Aorta (tissue), 5 donors: ENCODE results near the gene PDE2A. TPM values are rescaled to one million over a fixed set of nuclear protein-coding genes. Genes with fewer than 3 reads are reported as not detected.

ENCODE experiments used
- ATAC-seq: fragments of 200-7000 bp; cut with Tn5 transposase; one replicate; pipeline ENCODE4 v1.9.1; 2022; ENCODE audit warnings: moderate library complexity; ENCODE audit not compliant: low FRiP score
- DNase-seq, 2 donors: peaks; one replicate each; pipeline ENCODE4 v3.0.0-alpha.2; 2020
- H3K27ac ChIP-seq, 2 donors: one replicate each; pipeline ENCODE4 v1.5.1; 2013; ENCODE audit warnings: low read length in 2 of 2, mild to moderate bottlenecking in 2 of 2, moderate library complexity in 2 of 2, control low read depth in 1 of 2, inconsistent platforms in 1 of 2, low read depth in 1 of 2
- H3K27me3 ChIP-seq, 2 donors: one replicate each; pipeline ENCODE4 v1.6.1; 2013; ENCODE audit warnings: control low read depth in 1 of 2, low read length in 1 of 2, mild to moderate bottlenecking in 1 of 2, moderate library complexity in 1 of 2; ENCODE audit not compliant: insufficient read depth in 2 of 2, control insufficient read depth in 1 of 2
- H3K36me3 ChIP-seq, 2 donors: one replicate each; pipeline ENCODE4 v1.6.1; 2013; ENCODE audit warnings: control low read depth in 1 of 2, low read length in 1 of 2, mild to moderate bottlenecking in 1 of 2; ENCODE audit not compliant: insufficient read depth in 2 of 2, control insufficient read depth in 1 of 2
- H3K4me1 ChIP-seq, 2 donors: one replicate each; pipeline ENCODE4 v1.6.1; 2013; ENCODE audit warnings: low read length in 2 of 2, control low read depth in 1 of 2, mild to moderate bottlenecking in 1 of 2, moderate library complexity in 1 of 2; ENCODE audit not compliant: insufficient read depth in 2 of 2, control insufficient read depth in 1 of 2
- H3K4me3 ChIP-seq, 2 donors: one replicate each; pipeline ENCODE4 v1.5.1; 2013; ENCODE audit warnings: low read length in 2 of 2, control low read depth in 1 of 2, mild to moderate bottlenecking in 1 of 2
- H3K9me3 ChIP-seq: one replicate; pipeline ENCODE4 v1.6.1; 2013; ENCODE audit warnings: mild to moderate bottlenecking, low read length; ENCODE audit not compliant: control insufficient read depth
- WGBS, 2 donors: extraction: QIAGEN DNeasy Blood & Tissue Kit; methylation state at CpG; one replicate each; pipeline ENCODE4 v1.1.7; 2013; 5-methylcytosine and 5-hydroxymethylcytosine counted together
- intact Hi-C, 2 donors: fragments of 100-400 bp; cut with DNase I; formaldehyde crosslinking; loops; one replicate each; pipeline versions ENCODE4 v1.14.2 to v1.15.0; 2022
- polyA plus RNA-seq, 2 donors: library from polyadenylated mRNA; stranded (reverse); fragments of 200-250 nt; gene quantifications; one replicate each; pipeline ENCODE4 v1.2.3, GENCODE V29; 2013
- total RNA-seq, 2 donors: library from RNA; stranded (reverse); fragmentation: NEBNext Ultra II Directional; extraction: Animal tissue kit (Norgen Biotek cat#: 25700); gene quantifications; one replicate each; pipeline ENCODE4 v1.2.1, GENCODE V29; 2021
- donor health status: healthy with polysubstance abuse.
- donor health status: Bipolar disorder and iron deficiency.
- donor health status: DM: no; HTN: no; CAD: no.
- donor health status: DM: no; HTN: no; CAD: no.
- donor health status: DM: yes; HTN: yes; CAD: no.

Gene PDE2A
- total and polyA plus RNA-seq, 4 donors, result 0.38 to 80.8 (median 27.2) TPM

DNA sequence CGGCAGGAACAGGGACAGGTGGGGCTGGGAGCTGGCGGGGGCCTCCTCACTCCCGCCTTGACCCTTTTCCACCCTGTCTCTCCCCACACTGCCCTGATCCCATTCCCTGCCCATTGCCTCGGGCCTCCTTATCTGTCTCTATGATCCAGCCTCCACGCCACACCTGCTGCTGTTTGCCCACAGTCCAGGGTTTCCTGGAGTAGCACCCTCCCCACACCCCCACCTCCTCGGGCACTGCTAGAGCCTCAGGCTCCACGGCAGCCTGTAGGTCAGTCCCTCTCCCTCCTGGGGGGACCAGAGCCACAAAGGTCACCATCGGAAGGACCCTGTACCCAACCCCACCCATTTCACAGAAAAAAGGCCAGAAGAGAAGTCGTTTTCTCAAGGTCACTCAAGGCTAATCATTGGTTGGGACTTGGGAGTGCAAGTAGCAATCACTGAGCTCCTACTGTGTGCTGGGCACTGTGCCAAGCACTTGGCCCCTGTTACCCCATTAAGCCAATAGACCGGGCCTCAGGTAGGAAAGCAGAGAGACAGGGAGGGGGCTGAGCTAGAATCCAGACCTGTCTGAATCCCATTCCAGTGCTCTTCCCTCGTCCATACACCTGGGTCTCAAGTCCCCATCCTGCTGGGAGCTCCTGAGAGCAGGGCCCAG, 71.8 kb downstream of the PDE2A start:
- intact Hi-C loops, result loop anchor here in 1 of 2 donors (5.0 kb wide), 1 partner anchor 40 kb away; no protein-coding TSS in a partner anchor
- Histone ChIP-seq H3K27ac (no peak overlapping the region), H3K9me3 (no peaks in the 10 kb centered on the region), H3K4me1 (no peaks in the 10 kb centered on the region), H3K36me3 (no peaks in the 10 kb centered on the region), H3K27me3 (no peaks in the 10 kb centered on the region), H3K4me3 (no peak overlapping the region)
- 84% methylated on average over 10 to 11 of the region's 11 CpGs for WGBS, 2 donors
- DNase-seq (no peak), ATAC-seq (no peak)

DNA sequence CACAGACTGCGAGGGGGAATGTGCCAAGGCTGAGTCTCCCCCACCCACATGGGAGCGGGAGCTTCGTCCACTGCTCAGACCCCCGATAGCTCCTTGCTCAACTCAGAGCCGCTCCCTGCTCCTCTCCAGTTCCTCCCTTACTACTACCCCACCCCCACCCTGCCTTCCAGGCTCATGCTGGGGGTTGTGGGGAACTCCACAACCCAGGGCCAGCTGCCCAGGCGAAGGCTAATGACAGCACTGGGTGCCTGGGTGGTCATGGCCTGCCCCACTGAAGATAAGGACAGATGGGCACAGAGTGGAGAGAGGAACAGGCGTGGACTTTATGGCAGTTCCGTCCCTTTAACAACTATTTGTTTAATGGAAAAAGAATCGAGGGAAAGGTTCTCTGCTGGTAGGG, 73.7 kb downstream of the PDE2A start:
- Histone ChIP-seq H3K9me3 (no peaks in the 10 kb centered on the region), H3K27ac (no peak overlapping the region), H3K4me3 (no peak overlapping the region), H3K36me3 (no peaks in the 10 kb centered on the region), H3K27me3 (no peaks in the 10 kb centered on the region), H3K4me1 (no peaks in the 10 kb centered on the region)
- WGBS, 2 donors, result 72% methylated on average over 9 of the region's 9 CpGs
- ATAC-seq (no peak), DNase-seq (no peak)
- intact Hi-C loops, result loop anchor here in 1 of 2 donors (5.0 kb wide), 1 partner anchor 42 kb away; no protein-coding TSS in a partner anchor

DNA sequence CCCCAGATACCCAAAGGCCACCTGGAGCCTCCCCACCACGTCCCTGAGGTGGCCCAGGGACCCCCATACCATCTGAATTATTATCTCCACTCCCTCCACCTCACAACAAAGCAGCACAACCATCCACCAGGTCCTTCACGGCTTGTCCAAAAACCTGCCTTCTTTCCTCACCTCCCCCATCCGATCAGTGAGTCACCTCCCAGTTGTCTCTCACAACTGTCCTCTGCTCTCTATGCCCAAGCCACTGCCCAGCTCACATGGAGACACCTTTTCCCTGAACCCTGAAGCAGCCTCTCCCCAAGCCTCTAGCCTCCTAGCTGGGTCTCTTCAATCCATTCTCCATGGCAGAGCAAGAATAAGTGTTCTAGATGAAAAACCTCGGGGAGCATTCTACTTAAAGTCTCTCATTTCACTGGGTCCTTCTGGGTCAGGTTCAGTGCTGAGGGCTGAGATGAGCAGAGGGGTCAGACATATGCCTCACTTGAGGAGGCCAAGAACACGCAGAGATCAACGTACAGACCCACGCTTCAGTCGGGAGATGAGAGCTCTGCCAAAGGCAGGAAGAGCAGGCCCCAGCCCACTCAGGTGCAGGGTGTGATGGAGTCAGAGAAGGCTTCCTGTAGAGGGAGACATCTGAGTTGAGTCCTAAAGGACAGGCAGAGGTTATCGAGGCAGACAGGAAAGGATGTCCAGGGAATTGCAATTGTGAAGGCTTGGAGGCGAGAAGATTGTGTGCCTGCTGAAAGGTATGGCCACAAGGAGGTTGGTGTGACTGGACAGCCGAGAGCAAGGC, 74.7 kb downstream of the PDE2A start:
- ATAC-seq (no peak), DNase-seq (no peak)
- H3K4me3 ChIP-seq, result no peak overlapping the region
- intact Hi-C loops, result loop anchor here in 1 of 2 donors (5.0 kb wide), 1 partner anchor 43 kb away; no protein-coding TSS in a partner anchor
- H3K36me3 ChIP-seq, result no peaks in the 10 kb centered on the region
- H3K9me3 ChIP-seq, result no peaks in the 10 kb centered on the region
- no peaks in the 10 kb centered on the region for H3K4me1 ChIP-seq
- H3K27ac ChIP-seq, result no peak overlapping the region
- H3K27me3 ChIP-seq, result no peaks in the 10 kb centered on the region
- WGBS, 2 donors, result 86 to 93% methylated on average over 10 to 11 of the region's 11 CpGs

DNA sequence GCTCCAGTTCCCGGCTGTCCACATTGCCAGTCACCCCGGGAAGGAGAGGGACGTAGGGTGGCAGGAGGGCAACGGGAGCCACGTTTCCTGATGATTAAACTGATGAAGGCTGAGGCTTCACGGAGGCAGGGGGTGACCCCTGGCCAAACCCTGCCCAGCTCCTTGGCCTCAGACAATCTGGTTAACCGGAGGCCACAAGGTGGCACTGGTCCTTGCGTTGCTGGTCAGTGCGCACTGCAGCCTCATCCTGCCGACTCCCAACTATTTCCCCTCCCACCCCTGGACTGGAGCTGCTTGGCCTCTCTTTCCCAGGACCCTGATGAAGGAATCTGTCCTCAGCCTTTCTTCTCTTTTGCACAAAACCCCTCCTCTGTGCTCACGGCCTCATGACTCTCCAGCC, 75.3 kb downstream of the PDE2A start:
- WGBS, 2 donors, result 37 to 40% methylated on average over 11 of the region's 11 CpGs
- no peak for ATAC-seq

DNA sequence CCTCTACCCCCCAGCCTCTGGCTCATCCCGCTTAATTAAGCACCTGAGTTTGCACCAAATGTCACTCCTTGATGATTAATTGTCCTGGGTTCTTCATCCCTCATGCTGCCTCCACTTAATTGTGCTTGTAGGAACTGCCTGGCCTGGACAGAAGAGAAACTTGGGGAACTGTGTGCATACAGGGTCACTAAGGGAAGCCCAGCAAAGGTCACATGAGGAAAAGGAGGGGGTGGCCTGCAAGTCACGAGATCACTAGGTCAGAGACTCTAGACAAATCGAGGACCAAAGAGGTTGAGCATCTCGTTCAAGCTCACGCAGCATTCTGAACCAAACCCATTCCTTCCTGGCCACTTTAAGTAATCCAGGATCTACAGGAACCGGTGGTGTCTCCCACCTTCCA, 75.8 kb downstream of the PDE2A start:
- no peaks in the 10 kb centered on the region for H3K9me3 ChIP-seq
- no peaks in the 10 kb centered on the region for H3K27me3 ChIP-seq
- H3K4me3 ChIP-seq, result no peak overlapping the region
- H3K36me3 ChIP-seq, result no peaks in the 10 kb centered on the region
- DNase-seq (no peak), ATAC-seq (no peak)
- intact Hi-C loops, result no loop called here
- no peaks in the 10 kb centered on the region for H3K4me1 ChIP-seq
- no peak overlapping the region for H3K27ac ChIP-seq
- WGBS, 2 donors, result 69 to 70% methylated on average over 6 of the region's 6 CpGs

More for the DNA sequence above, 75.3 kb downstream of the PDE2A start:
- Histone ChIP-seq H3K36me3 (no peaks in the 10 kb centered on the region), H3K4me3 (no peak overlapping the region), H3K4me1 (no peaks in the 10 kb centered on the region), H3K9me3 (no peaks in the 10 kb centered on the region), H3K27ac (no peak overlapping the region), H3K27me3 (no peaks in the 10 kb centered on the region)
- DNase-seq, result peak in 1 of 2 donors; percentile 85
- intact Hi-C loops, result no loop called here

DNA sequence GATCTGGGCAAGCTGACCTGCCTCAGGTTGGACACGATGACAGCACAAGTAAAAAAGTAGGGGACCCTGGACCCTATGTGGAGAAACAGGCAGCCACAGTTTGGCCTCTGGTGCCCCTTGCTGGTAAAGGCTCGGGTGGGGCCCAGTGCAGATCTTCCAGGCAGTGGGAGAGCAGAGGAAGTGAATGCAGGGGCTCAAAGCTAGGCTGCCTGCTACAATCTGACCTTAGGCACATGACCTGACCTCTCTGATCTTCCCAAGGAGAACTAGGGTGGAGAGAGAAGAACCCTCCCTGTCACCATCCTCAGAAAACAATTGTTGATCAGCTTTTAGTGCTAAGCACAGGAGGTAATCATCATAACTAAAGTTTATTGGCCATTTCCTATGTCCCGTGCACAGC, 76.5 kb downstream of the PDE2A start:
- no peaks in the 10 kb centered on the region for H3K36me3 ChIP-seq
- WGBS, 2 donors, result 66 to 70% methylated on average over 3 of the region's 3 CpGs
- H3K9me3 ChIP-seq, result no peaks in the 10 kb centered on the region
- ATAC-seq (no peak), DNase-seq (no peak)
- no peak overlapping the region for H3K4me3 ChIP-seq
- no peak overlapping the region for H3K27ac ChIP-seq
- H3K4me1 ChIP-seq, result no peaks in the 10 kb centered on the region
- H3K27me3 ChIP-seq, result no peaks in the 10 kb centered on the region
- intact Hi-C loops, result no loop called here

DNA sequence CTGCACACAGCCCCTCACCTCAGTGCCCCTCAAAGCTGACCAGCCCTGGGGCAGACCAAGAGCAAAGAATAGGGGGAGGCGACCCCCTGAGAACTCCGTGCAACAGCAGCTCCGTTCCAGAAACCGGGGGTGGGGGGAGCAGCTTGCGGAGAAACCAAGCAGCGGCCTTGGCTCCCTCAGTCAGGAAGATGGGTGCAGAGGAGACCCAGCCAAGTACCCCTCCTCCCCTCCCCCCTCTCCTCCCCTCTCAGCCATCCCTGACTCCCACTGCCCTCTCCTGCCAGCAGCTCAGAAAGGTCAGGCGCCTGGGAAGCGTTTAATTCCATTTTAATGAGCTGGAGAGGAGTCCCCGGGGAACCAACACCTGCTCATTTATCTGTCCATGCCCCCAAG, 78.9 kb downstream of the PDE2A start:
- intact Hi-C loops, result no loop called here
- Histone ChIP-seq H3K27ac (no peak overlapping the region), H3K4me3 (no peak overlapping the region), H3K36me3 (no peaks in the 10 kb centered on the region), H3K9me3 (no peaks in the 10 kb centered on the region), H3K27me3 (no peaks in the 10 kb centered on the region), H3K4me1 (no peaks in the 10 kb centered on the region)
- ATAC-seq (no peak), DNase-seq (no peak)
- 70 to 77% methylated on average over 9 of the region's 9 CpGs for WGBS, 2 donors

DNA sequence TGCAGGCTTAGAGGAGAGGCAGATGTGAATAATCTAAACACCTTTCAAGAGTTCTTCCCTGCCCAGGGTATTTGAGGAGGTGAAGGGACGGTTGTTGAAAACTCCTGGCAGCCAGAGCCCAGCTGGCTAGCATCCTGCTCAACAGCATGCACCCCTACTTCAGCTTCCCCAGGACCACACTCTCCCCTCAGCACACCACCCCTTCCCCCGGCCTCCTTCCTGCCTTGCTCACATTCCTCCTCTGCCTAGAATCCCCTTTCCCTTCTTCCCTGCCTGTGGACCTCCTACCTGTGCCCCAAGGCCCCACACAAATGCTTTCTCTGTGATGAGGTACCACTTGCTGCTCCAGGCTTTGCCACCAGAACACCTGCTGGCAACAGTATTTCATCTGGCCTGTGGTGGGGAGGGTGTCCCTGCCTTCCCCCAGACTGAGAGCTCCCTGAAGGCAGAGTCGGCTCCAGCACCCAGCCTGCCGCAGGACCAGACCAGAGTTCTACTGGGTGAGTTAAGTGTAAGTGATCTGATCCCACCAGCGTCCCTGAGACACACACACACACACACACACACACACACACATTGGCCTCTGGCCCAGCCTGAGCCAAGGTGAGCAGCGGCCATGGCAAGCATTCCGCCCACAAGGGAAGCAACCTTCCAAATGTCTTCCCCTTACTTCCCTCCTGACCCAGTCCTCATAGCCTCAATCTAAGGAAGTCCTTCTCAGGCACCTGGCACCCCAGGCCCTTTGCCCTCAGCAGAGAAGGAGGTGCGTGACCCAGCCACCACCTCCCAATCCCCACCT, 79.5 kb downstream of the PDE2A start:
- H3K9me3 ChIP-seq, result no peaks in the 10 kb centered on the region
- H3K27ac ChIP-seq, result no peak overlapping the region
- ATAC-seq (no peak), DNase-seq (no peak)
- no peaks in the 10 kb centered on the region for H3K36me3 ChIP-seq
- H3K4me1 ChIP-seq, result no peaks in the 10 kb centered on the region
- 86 to 87% methylated on average over 8 of the region's 8 CpGs for WGBS, 2 donors
- intact Hi-C loops, result no loop called here
- no peaks in the 10 kb centered on the region for H3K27me3 ChIP-seq
- no peak overlapping the region for H3K4me3 ChIP-seq
